GM23338 (cell line): ENCODE measurements around the gene RNF166.

Experiments used
- POLR2AphosphoS5 ChIP-seq: IDR thresholded peaks from 2 replicates; pipeline ENCODE4 v1.6.1; 2016; ENCODE audit warnings: antibody characterized with exemption, low read depth
- TF ChIP-seq, protein P1 (sequence below), 2 experiments: fragments of 200-600 bp in 1 of 2; sonication (generic) in 1 of 2; conservative IDR thresholded peaks; 2 replicates each; pipeline versions ENCODE4 v1.5.1 to v1.6.1; 2016 to 2017; ENCODE audit warnings: antibody characterized with exemption in 2 of 2, low read depth in 2 of 2, mild to moderate bottlenecking in 2 of 2, moderate library complexity in 1 of 2

- TF ChIP-seq, protein P1, sequence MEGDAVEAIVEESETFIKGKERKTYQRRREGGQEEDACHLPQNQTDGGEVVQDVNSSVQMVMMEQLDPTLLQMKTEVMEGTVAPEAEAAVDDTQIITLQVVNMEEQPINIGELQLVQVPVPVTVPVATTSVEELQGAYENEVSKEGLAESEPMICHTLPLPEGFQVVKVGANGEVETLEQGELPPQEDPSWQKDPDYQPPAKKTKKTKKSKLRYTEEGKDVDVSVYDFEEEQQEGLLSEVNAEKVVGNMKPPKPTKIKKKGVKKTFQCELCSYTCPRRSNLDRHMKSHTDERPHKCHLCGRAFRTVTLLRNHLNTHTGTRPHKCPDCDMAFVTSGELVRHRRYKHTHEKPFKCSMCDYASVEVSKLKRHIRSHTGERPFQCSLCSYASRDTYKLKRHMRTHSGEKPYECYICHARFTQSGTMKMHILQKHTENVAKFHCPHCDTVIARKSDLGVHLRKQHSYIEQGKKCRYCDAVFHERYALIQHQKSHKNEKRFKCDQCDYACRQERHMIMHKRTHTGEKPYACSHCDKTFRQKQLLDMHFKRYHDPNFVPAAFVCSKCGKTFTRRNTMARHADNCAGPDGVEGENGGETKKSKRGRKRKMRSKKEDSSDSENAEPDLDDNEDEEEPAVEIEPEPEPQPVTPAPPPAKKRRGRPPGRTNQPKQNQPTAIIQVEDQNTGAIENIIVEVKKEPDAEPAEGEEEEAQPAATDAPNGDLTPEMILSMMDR (conservative IDR thresholded peaks at IDR 0.05; ENCODE audit: low read depth in 2 of 2) = no peak
- no peak for TF ChIP-seq POLR2AphosphoS5
These were observed 15.9 kb upstream of the RNF166 start for GRCh38 chr16:88721815-88722755.
